Stimulated activated CD8-positive, alpha-beta memory T cell treated with anti-CD3 and anti-CD28 coated beads, Interleukin-15, amount 100 ng/mL, for 4 hours (primary cell): Measurements from ENCODE around the gene MUC21.
"Not testable (repeated sequence)": the region's sequence is repeated elsewhere in the genome, so short reads cannot be mapped to it uniquely, and the experiment has no call there.

Experiments
- DNase-seq, 2 donors: peaks; one replicate each; pipeline ENCODE4 v3.0.0-alpha.2; 2020; ENCODE audit warnings: low read depth in 2 of 2

MUC21 gene

GRCh38 chr6:31008165-31008564 lies 24.6 kb downstream of the MUC21 start:
- DNase-seq = no peak

GRCh38 chr6:31009731-31010130 lies 26.2 kb downstream of the MUC21 start:
- DNase-seq = no peak

- no peak for DNase-seq
These were observed 27.0 kb downstream of the MUC21 start, which contains the start of gene MUC22 for GRCh38 chr6:31010393-31011060. TSS of gene MUC22 (plus strand) at chr6:31010474. CDS start at chr6:31010707, 233 bp downstream.

- DNase-seq = no peak
These were observed 27.6 kb downstream of the MUC21 start for GRCh38 chr6:31011153-31011552.

GRCh38 chr6:31016659-31017299 lies 33.3 kb downstream of the MUC21 start:
- DNase-seq = no peak

GRCh38 chr6:31017436-31017835 lies 33.9 kb downstream of the MUC21 start:
- DNase-seq = not testable (repeated sequence)

GRCh38 chr6:31020057-31020456 lies 36.5 kb downstream of the MUC21 start:
- no peak for DNase-seq

GRCh38 chr6:31020631-31021255 lies 37.2 kb downstream of the MUC21 start:
- DNase-seq = not testable (repeated sequence)

- DNase-seq = not testable (repeated sequence)
These were observed 38.4 kb downstream of the MUC21 start for GRCh38 chr6:31021705-31022531.

- no peak for DNase-seq
These were observed 42.1 kb downstream of the MUC21 start for GRCh38 chr6:31025595-31025994.

- no peak for DNase-seq
These were observed 47.6 kb downstream of the MUC21 start for GRCh38 chr6:31031095-31031494.

GRCh38 chr6:31033075-31033474 lies 49.6 kb downstream of the MUC21 start:
- no peak for DNase-seq

GRCh38 chr6:31035862-31036497 lies 52.5 kb downstream of the MUC21 start:
- no peak for DNase-seq

GRCh38 chr6:31037169-31037568 lies 53.7 kb downstream of the MUC21 start:
- no peak for DNase-seq

- no peak for DNase-seq
These were observed 54.2 kb downstream of the MUC21 start for GRCh38 chr6:31037682-31038081.

GRCh38 chr6:31038559-31038958 lies 55.0 kb downstream of the MUC21 start:
- DNase-seq = no peak
